Urothelium cell line (cell line): ENCODE results near the gene INAVA.

Experiments
- DNase-seq: peaks from one replicate; pipeline ENCODE4 v3.0.0; 2011; ENCODE audit warnings: low spot score, mixed read lengths
- FAIRE-seq: peaks from 2 replicates; lab custom pipeline; 2011; peaks lifted over from hg19 to GRCh38; lab: Jason Lieb, UNC

INAVA gene

DNA sequence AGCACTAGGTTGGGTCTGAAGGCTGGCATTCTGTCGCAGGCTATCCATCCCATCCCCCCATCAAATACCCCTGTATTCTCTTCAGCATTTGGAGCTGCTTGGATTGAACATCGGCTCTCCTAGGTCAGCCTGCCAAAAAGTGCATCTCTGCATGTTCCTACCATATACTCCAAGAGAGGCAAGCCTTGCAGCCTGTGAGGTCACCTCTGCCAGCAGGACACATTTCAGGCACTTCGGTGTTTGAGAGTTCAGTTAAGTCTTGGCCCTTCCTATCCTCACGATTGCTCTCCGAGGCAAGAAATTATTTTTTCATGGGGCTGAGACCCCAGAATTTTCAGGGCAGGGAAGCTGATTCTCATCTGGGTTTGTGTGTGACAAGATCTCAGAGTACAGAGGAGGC, 19.3 kb upstream of the INAVA start:
- FAIRE-seq (no peak), DNase-seq (no peak)

DNA sequence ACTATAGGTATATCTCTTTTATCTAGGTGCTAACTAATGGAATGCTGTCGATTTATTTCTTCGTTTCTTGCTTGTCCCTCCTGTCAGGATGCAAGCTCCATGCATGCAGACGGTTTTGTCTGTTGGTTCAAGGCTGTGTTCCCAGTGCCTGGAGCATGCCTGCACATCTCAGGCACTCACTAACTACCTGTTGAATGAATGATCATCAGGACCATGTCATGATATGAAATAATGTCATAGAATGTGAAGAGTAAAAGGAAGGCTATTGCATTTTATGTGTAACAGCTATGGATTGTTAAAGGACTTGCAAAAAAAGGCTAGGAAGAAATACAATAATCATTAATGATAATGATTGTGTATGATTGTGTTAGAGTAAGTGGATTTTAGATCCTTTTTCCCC, 17.7 kb upstream of the INAVA start:
- FAIRE-seq (no peak), DNase-seq (no peak)

DNA sequence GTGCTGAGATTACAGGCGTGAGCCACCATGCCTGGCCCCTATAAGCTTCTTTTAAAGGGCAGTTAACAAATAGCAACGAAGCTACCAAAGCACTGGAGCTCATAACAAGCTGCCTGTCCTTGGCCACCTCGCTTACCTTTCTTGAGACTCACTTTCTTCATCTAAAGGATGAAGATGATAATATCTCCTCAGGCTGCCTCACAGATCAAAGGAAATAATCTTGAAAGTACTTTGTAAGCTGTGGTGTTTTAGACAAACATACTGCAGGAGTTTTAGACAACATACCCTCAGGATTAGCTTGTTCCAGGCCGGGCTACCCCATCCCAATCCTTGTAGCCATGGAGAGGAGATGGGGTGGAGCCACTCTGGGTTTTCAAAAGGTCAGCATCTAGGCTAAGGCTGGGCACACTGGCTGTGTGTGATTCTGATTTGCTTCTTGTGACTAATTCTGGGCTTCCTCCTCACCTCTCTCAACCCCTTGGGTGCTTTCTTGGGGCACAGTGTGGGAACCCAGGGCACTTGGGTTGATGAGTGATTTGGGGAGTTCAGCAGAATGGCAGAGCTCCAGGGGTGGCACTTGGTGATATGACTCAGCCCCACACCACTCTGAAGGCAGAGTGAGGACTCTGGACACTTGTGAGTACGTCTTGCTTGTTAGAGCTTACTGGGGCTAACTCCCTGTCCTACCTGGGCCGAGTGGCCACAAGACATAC, 16.7 kb upstream of the INAVA start:
- no peak for DNase-seq
- no peak for FAIRE-seq

DNA sequence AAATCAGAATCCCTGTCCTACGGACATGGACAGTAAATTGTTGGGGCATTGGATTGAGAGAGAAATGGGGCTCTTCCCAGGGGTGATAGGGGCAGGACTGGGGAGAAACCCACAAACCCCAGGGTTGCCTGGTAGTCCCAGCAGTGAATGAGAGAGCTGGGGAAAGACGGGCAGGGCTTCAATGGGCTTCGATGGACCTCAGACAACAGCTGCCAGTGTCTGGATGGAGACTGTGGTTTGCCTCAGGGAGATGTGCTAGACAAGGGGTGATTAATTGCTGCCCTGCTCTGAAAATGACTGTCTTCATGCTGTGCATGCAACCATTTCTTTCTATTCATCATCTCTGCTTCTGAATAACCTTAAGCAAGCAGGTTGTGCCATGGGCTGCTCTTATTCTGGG, 14.5 kb upstream of the INAVA start:
- DNase-seq (no peak), FAIRE-seq (no peak)

DNA sequence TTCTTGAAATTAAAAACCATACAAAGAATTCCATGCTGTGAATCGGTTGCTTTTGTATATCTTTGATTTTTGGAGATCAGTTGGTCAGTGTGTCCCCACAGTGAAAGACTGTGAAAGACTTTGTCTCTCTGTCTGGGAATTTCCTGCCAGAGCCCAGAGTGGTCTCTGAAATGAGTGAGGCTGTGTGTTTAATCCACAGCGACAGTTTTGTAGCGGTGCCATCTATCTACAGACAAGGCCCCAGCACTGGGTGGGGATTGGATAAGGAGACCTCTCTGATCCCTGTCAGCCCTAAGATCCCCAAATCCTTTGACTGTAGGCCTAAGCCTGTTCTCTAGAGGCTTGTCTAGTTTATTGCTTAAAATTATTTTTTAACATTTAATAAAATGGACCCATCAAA, 11.6 kb upstream of the INAVA start:
- DNase-seq (no peak), FAIRE-seq (no peak)

DNA sequence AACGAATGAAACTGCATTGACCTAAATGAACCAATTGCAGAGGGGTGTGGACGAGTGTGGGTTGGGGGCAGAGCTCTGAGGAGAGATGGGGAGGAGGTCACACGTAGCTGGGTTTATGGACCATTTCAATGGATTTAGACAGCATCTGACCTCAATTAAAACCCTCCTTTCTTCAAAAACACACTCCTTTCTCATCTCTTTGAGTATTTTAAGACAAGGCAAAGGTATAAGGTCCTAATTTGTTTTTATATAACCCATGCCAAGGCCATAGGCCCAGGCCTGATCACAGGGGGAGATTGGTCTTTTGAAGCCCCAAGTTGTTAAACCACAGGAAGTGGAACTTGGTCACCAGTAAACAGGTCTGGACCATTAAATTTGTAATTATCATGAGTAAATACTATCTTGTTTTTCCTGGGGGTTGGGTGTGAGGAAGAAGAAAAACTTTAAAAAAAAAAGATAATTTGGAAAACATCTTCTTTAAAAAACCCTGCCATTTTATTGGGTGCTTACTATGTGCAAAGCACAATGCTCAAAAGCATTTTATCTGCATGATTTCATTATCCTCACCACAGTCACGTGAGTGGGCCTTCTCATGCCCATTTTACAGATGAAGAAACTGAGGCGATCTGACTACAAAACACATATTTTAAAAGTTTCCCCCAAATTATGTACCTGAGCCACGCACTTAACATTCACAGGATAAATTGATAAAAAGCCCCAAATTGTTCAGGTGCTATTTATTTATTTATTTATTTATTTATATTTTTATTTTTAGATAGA, 8.9 kb upstream of the INAVA start:
- FAIRE-seq, result no peak
- no peak for DNase-seq

DNA sequence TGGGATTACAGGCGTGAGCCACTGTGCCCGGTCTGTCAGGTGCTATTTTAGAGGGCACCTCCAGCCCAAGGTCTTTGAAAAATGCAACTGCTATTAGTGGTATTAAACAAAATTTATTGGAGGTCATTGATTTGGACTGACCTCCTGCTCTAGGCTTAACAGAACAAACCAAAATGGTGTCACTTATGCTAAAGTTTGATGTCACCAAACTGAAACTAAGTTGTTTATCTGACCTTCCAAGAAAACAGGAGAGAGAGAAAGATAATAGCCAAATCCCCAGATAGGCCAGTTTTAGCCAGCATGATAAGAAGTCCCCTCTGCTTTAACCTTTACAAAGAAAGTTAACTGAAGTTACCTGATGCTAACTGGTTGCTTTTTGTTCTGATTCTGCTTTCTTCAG, 8.1 kb upstream of the INAVA start:
- no peak for FAIRE-seq
- DNase-seq, result no peak

DNA sequence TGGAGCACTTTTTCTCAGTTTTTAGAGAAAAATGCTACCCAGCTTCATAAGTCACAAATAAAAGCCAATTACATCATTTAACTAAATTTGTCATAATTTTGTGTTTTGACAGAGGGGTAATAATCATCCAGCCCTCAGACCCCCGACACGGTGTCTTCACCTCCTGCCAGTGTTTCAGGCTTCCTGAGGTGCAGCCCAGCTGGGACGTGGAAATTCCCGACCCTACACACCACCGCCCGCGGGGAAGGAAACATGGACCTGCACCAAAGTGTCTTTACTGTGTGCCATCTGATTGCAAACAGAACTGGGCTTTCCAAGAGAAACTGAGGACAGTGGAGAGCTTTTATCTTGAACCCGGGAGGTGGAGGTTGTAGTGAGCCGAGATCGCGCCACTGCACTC, 7.7 kb upstream of the INAVA start:
- DNase-seq (no peak), FAIRE-seq (no peak)

DNA sequence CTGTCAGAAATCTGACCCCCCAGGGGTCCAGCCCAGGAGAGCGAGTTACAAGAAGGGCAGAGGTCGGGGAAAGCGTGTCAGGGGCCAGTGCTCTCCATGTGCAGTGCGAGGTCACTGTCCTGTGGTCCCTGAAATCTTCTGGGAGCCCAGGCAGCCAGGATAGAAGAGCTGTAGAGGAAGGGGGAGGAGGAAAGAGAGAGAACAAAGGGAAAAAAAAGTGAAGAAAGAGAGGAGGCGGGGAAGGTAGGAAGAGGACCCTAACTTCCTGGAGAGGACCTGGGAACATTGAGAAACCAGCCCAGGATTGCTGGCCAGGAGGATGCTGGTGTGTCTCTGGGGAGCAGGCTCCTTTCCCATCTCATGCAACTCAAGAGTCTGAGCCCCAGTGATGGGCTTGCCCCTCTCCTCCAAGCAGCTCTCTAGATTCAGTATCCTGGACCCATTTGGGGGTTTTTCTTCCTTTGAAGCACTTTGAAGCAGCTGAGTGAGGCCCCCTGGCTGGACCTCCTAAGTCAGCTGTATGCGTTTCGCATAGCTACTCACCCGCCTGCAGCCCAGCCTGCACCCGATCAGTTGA, 6.8 kb upstream of the INAVA start:
- FAIRE-seq (no peak), DNase-seq (no peak)

DNA sequence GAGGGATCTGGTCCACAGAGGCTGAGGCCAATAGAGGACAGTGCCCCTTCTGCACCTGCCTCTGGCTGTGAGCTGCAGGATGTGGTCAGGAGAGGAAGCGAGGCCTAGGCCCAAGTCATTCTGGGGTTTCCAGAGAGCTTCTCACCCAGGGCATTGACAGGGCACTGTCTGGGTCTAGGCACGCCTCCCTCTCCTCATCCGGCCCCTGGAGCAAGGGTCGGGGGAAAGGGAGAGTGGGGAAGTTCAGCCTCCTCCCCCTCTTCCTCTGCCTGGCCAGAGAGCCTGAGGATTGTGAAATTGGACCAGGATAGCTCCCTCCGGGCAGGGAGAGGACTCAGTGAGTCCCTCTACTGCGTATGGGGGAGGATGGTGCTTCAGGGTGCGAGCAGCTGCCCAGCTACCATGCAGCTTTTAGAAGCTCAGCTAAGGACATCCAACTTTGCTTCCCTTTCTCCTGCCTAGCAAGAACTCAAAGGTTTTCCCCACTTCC, 6.3 kb upstream of the INAVA start:
- FAIRE-seq (no peak), DNase-seq (peak; percentile 48)

DNA sequence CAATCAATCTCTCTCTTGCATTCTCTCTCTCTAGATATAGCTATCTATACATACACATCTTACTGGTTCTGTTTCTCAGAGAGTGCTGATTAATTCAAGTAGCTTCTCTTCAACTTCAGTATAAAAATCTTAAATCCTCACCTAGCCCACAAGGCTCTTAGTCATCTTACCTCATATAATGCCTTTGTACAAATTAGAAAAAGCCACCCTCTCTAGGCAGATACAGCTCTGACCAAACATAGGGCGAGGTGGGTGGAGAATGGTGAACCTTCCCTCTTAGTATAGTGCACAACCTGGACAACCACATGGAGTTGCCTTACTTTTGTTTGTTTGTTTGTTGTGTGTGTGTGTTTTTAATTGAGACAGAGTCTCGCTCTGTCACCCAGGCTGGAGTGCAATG, 5.1 kb upstream of the INAVA start:
- FAIRE-seq, result no peak
- DNase-seq, result no peak

DNA sequence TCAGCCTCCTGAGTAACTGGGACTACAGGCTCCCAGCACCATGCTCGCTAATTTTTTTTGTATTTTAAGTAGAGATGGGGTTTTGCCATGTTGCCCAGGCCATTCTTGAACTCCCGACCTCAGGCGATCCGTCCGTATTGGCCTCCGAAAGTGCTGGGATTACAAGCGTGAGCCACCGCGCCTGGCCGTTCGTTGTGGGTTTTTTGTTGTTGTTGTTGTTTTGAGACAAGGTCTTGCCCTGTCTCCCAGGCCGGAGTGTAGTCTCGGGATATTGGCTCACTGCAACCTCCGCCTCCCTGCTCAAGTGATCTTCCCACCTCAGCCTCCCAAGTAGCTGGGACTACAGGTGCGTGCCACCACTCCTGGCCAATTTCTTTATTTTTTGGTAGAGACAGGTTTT, 4.7 kb upstream of the INAVA start:
- DNase-seq, result no peak
- FAIRE-seq, result no peak

DNA sequence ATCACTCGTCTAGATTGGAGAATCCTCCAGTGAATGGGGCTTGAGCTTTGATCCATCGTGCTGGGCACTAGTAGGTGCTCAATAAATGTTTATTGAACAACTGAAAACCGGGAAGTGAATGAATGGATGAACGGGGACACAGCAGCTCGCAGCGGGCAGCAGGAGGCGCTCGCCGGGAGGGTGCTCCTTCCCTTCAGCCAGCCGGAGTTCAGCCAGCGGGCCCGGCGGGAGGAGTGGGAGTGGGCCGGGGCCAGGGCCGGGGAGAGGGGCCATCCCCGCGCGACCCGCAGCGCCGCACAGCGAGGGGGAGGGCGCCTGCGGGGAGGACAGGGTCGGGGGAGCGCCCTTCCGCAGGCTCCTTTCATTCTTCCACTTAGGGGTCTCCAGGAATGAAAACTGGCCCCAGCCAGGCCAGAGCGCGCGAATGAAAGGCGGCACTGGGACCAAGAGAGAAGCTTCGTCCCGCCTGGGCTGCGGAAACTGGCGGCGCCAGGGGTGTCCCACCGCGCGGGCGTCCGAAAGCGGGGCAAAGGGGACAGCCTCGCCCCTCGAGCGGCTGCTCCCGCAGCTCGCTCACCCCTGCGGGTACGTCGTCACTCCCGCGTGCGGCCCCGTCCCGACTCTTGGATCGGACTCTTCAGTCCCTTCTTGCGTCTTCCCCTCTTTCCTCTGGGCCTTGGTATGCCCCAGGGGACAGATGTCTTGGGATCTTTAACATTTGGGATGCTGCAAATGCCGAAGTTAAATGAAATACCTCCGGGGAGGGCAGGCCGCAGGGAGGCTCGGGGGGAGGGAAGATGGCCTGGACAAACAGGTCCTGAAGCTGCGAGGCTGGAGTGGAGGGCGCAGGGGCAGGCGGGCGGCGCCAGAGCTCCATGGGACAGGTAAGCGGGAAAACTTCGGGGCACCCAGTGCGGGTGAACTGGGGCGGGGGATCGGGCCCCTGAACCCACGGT, 3.6 kb upstream of the INAVA start:
- FAIRE-seq (peak; percentile 63), DNase-seq (peak; percentile 71)

DNA sequence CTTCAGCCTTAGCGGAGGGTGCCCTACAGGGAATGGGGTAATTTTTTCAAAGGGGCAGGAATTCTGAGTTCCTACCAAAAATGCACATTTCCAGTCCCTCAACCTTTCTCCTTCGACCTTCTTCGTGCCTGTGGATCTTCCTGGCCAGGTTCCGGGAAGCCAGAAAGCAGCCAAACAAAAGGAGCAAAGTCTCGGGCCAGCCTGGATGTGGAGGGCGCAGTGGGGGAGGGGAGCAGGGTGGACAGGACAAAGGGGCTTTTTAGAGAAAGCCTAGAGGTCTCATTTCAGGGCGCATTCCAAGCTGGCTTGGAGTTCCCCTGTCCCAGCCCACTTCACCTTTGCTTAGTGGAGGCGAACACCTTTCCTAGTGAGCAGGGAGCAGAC, 2.9 kb upstream of the INAVA start:
- DNase-seq (no peak), FAIRE-seq (no peak)

DNA sequence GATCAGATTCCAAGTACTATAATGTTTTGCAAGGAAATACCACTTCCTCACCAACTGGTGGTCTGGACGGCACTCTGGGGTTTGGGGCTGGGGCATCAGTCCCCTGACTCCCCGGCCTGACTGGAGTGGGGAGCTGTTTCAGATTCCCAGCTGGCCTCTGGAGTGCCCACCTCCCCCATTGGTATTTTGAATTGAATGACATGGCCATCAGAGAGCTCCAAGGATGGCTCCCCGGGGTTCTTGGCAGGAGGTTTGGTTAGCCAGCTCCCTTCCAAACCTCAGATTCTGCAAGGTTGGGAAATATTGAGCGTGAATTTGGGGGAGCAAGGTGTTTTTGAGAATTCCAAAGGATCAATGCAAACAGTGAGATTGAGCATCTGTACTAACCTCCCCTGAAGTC, 2.2 kb upstream of the INAVA start:
- DNase-seq, result no peak

DNA sequence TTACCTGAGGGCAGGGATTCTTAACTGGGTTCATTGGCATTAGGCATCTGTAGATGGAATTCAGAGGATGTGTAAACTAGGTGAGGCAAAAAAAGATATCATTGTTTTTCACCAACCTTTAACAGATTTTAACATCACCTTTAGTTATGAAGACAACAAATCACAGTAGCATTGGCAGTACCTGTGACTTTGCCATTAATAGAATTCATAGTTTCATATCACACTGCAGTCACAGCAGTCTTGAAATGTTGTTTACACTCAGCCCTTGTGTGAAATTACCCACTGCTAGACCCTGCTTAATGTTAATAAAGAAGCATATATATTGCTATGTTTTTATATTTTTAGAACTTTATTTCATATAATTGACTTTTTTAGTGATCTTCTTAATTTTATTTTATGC, 1.7 kb upstream of the INAVA start:
- DNase-seq (no peak), FAIRE-seq (no peak)

More for the DNA sequence above, 2.2 kb upstream of the INAVA start:
- no peak for FAIRE-seq

DNA sequence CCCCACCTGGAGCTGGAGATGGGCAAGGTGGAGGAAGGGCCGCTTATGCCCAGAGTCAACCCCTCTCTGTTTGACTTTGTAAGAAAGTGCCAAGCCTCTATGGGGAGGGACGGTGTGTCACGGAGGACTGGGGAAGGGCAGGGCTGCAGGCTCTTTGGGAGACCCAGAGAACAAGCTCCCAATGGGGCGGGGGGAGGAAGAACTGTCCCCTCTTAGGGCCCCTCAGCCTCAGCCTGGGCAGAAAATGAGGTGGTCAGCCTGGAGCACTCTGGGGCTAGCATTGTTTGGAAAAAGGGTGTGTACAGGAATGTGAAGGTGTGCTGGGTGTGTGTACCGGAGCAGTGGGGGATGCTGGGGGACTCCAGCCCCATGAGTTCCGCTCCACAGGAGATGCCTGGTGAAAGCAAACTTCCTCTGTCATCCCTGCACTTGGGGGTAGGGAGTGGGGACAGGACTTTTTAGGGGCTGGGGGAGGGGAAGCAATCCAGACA, 1.2 kb upstream of the INAVA start:
- no peak for DNase-seq
- FAIRE-seq, result no peak

DNA sequence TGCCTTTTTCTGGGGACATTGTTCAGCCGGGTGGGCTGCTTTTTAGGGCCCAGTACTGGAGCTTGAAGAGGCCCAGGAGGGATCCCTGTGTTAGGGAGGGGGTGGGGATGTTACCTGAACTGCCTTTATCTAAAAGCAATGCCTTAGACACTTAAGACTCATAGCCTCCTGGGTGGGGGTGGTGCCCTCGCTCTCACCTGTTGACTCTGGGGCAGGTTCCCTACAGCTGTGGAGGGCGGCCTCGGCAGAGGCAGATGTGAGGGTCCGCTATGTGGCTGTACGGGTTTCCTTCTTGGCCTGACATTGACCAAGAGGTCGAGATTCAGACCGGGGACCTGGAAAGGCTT, 716 bp downstream of the INAVA start:
- DNase-seq, result no peak
- FAIRE-seq, result no peak

DNA sequence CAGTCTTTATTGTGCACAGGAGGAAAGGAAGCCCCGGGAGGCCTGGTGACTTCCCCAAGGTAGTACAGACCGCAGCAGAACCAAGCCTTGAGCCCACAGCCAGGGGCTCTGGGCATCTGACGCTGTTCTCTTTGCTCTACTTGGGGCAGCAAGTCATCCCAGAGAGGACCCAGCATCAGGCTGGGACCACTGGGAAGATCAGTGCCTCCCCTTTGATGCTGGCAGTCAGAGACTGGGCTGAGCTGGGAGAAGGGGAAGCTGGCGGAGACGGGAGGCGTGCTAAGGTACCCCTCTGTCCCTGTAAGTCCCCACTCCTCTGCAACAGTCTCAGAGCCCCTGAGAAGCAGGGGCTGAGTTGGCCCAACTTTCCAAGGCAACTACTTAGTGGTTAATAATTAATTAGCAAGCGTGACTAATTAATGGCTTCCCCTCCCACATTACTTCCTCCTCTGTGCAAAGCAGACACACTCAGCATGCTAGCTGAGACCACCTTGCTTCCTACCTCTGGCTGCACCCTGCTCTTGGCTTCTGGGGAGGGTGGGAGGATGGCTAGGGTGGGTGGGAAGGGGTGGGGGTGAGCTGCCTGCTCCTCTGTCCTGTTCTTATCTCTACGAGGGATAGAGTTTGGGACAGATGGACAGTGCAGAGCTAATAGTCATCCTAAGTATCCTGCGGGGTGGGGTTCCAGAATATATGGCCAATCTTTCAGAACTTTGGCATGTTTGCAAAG, 1.3 kb downstream of the INAVA start:
- FAIRE-seq (no peak), DNase-seq (no peak)

DNA sequence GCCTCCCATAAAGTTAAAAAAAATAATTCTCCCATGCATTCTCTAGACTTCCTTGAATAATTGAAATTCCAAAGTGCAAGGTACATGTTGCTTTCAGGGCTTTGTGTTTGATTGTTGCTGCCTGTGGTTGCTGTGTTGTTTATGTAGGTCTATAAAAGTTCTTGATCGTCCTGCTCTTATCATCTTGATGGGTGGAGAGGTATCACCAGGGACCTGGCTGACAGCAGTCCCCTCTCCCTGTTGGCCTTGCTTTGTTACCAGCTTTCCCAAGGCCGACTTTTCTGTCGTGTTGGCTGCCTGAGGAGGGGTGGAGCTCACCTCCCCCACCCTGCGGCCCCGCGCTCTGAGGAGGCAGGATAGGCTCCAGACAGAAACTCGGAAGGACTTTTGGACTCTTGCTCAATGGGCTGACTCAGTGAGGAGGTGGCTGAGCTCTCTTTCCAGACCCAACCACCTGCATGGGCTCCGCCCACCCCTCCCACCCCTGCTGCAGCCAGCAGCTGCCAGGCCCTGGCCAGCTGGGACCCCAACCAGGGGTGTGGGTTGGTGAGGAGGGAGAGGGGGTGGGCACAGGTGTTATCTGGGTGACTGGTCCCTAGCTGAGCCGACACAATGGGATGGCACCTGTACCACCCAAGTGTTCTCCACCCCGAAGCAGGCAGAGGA, 2.0 kb downstream of the INAVA start:
- DNase-seq (peak; percentile 88), FAIRE-seq (peak; percentile 46)
